NCI-H446 (cell line): ENCODE data around the gene ABCC1.

Experiments
- DNase-seq, 2 experiments: peaks; one replicate each; lab custom pipeline; 2025; lab: John Stamatoyannopoulos, UW

The ABCC1 gene

DNA sequence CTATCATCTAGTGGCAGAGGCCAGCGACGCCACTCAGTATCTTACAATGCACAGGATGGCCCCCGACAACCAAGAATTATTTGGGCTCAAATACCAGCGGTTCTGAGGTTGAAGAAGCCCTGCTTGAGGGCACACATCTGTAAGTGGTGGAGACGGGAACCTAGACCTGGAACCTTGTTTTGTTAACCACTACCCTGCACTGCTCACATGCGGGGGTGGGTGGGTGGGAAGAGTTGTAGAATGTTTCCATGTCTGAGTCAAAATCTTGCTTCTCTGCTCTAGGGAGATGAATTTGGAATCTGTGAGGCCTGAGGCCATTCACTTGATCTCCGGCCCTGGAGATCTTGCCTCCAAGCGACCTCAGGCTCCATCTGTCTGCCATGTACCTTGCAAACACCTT is 44.1 kb downstream of the ABCC1 start:
- DNase-seq = no peak

DNA sequence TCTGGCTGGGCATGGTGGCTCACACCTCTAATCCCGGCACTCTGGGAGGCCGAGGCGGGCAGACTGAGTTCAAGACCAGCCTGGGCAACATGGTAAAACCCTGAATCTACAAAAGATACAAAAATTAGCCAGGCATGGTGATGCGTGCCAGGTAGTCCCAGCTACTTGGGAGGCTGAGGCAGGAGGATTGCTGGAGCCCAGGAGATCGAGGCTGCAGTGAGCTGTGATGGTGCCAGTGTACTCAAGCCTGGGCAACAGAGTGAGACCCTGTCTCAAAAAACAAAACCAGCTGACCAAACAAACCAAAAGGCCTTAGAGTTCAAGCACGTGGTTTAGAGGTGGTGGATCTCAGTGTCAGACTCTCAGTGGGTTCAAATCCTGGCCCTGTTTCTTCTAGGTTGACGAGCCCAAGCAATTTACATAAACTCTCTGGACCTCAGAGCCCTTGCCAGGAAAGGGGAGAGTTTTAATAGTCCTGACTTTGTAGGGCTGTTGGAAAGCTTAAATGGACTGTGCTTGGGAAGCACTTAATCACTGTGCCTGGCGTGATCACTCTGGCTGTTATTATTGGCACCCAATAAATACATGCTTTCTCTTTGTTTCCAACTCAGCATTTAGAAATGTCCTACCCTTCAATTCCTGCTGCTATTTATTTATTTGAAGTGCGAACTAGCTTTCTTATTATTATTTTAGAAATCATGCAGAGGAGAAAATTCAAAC is 44.7 kb downstream of the ABCC1 start:
- DNase-seq = no peak

DNA sequence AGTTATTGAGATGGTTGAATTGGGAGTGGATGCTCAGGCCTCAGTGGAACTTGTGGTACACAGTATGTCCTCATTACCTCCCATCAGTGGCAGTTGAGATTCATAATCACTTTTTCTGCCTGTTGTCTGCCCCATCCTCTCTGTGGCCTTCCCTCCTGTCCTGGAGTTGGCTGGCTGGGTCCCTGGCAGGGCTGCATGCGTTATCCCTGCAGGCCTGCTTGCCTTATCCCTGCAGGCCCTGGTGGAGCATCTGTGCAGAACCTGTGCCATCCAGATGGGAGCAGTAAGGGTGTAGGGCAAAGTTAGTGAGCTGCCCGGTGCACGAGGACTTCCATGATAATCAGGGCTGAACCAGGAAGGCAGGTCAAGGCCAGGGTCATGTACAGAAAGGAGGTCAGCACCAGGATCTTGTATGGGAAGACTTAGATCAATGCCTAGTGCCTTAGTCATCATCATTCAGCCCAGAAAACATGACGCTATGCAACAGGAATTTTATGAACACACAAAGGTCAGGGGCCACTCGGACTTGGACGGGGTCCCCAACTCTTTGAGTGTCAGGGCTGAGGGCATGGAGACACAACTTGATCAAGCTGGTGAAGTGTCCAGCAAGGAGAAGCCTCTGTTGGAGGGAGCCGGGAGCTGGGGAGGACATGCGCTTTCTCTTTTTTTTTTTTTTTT is 47.2 kb downstream of the ABCC1 start:
- DNase-seq = peak in 1 of 2 experiments; percentile 18

DNA sequence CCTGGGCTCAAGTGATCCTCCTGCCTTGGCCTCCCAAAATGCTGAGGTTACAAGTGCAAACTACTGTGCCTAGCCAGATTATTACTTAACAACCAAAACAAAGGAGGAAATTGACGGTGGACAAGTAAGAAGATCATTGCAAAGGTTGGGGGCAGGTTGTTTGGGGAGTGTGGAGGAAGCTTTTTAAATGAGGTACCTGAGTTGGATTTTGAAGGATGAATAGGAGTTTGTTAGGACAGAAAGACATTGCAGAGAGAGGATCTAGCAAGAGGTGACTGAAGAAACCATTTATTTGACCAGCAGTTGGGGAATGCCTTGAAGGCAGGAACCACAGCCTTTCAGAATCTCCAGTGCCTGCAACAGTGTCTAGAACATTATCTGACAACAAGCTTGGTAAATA is 51.3 kb downstream of the ABCC1 start:
- no peak for DNase-seq

DNA sequence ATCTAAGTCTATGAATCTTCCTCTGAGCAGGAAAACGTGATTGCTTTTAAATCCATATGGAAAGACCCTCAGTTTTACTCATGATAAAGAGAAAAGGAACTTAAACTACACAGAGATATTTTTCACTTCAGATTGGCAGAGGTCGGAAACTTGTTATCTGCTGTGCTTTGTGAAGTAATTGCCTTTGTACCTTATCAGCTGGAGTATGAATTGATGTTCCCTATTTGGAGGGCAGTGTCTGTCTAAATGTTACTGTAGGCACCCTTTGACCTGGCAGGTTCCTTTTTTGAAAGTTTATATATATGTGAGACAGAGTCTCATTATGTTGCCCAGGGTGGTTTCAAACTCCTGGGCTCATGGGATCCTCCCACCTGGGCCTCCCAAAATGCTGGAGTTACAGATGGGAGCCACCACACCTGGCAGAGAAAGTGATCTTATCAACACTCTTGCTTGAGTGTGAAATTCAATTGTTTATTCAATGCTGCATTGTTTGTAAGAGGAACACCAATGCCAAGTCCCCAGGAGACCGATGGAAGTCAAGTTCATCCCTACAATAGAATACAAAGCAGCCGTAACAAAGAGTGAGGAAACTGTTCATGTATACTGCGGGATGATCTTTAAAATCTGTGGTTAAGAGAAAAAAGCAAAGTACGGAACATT is 52.3 kb downstream of the ABCC1 start:
- DNase-seq = no peak

DNA sequence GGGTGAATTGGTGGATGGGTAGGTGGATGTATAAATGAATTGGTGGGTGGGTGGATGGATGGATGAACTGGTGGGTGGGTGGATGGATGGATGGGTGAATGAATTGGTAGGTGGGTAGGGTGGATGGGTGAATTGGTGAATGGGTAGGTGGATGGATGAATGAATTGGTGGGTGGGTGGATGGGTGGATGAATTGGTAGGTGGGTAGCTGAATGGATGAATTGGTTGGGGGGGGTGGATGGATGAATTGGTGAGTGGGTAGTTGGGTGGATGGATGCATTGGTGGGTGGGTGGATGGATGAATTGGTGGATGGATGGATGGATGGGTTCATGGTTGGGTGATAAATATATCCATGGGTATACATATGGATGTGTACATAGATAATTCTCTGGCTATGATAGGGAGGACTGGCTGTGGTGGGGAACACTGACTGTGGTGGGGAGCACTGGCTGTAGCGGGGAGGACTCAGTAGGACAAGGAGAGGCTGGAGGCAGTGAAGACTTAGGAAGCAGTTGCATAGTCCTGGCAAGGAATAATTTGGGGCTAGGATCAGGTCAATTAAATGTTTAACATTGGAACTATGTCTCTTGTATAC is 54.4 kb downstream of the ABCC1 start:
- DNase-seq = no peak

DNA sequence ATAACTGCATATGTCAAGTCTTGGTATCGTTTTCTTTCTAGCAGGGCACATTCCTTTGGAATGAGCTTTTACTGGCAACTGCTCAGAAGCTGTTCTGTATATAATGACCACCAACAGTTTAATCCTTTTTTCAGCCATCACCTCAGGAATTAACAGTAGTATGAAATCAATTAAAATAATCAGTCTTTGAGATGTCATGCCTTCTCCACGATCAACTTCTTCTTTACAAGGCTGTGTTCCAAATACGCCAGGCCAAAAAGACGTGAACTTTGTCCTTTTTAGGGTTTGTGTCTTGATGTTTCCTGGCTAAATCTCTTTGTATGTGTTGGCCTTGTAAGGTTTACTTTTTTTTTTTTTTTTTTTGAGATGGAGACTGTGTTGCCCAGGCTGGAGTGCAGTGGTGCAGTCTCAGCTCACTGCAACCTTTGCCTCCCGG is 54.9 kb downstream of the ABCC1 start:
- no peak for DNase-seq

DNA sequence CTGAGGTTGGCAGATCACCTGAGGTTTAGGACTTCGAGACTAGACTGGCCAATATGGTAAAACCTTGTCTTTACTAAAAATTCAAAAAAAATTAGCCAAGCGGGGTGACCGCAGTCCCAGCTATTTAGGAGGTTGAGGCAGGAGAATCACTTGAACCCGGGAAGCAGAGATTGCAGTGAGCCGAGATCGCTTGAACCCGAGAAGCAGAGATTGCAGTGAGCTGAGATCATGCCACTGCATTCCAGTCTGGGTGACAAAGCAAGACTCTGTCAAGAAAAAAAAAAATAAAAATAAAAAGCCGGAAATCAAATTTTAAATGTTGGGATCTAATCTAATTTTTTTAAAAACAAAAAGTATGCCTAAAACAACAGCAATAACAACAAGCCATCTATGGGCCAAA is 56.3 kb downstream of the ABCC1 start:
- DNase-seq = no peak

DNA sequence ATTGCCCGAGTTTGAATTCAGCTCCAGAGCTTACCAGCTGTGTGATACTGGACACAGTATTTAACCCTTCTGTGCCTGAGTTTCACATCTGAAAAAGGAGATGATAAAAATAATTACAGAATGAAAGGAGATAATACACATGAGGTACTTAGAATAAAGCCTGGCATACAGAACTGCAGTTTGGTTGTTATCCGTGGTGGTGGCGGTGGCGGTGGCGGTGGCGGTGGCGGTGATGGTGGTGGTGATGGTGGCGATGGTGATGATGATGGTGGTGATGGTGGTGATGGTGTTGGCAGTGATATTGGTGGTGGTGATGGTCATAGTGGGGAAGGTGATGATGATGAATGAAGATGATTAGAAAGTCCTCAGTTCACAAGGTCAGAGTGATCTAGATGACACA is 57.2 kb downstream of the ABCC1 start:
- DNase-seq = no peak

DNA sequence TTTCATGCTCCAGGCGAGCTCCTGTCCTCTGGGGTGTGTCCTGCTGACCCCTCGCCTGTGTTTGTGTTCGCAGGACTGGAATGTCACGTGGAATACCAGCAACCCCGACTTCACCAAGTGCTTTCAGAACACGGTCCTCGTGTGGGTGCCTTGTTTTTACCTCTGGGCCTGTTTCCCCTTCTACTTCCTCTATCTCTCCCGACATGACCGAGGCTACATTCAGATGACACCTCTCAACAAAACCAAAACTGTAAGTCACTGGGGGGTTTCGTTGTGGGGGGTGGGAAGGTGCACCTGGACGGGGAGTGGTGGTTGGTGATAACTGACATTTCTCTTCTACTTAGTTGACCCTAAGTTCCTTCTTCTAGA is 58.3 kb downstream of the ABCC1 start:
- no peak for DNase-seq

DNA sequence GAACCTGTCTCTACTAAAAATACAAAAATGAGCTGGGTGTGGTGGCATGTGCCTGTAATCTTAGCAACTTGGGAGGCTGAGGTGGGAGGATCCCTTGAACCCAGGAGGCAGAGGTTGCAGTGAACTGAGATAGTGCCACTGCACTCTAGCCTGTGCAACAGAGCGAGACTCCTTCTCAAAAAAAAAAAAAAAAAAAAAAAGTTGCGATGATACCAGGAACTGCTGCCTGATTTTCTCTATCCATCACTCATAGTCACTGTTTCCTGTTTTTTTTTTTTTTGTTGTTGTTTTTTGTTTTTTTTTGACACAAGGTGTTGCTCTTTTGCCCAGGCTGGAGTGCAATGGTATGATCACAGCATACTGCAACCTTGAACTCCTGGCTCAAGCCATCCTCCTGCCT is 59.2 kb downstream of the ABCC1 start:
- no peak for DNase-seq

DNA sequence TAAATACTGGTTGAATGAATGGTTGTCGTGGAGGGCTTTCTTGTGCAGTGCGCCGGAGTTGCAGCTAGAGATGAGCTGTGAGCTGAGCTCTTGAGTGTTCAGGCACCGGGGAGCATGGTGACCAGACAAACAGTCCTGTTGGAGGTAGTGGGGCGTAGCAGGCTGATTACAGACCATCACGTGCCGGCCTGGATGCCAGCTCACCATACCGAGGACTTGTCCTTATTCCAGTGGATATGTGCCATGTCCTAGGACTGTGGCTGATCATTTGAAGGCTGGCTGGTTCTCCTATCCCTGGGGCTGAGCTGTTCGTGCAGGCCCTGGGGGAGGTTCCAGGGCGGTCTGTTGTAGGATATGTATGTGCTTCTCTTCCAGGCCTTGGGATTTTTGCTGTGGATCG is 60.0 kb downstream of the ABCC1 start:
- DNase-seq = no peak

DNA sequence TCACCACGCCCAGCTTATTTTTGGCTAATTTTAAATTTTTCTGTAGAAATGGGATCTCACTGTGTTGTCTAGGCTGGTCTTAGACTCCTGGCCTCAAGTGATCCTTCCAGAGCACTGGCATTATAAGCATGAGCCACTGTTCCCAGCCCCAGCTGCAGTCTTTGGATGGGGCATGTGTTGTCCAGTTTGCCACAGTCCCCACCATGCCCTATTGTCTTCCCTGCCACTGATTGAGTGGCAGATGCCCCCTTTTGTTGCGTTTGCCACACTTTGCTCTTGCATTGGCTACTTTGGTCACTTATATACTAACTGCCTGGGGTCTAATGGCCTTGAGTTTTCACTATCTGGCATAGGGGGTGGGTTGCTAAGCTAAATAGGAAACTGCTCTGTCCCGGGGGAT is 60.8 kb downstream of the ABCC1 start:
- DNase-seq = no peak

DNA sequence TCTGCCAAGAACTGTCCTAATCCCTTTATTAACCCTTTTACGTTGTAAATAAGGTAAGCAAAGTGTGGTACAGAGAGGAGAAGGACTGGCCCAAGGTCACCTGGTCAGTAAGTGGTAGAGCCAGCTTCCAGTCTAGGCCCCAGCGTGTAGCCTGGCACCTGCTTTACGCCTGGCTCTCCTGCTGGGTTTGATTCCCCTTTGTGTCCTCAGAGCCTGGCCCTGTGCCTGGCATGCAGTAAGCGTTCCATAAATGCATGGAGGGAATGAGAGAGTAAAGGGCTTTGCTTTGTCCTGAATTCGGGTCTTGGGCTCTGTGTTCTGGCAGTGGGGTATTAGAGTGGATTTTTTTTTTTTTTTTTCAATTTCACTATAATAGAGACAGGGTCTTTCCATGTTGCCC is 62.7 kb downstream of the ABCC1 start:
- DNase-seq = no peak

DNA sequence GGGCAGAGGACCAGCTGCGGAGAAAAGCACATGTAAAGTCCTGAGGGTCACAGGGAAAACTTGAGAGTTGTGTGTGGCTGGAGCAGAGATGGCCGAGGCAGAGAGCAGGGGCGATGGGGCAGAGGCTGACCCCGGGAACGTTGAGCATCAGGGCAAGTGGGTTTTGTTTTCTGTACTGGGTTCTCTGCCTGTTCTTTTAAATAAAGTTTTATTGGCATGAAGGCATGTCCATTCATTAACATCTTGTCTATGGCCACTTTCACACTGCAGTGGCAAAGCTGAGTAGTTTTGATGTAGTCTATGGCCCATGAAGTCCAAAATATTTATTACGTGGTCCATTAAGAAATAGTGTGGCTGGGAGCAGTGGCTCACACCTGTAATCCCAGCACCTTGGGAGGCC is 64.4 kb downstream of the ABCC1 start:
- DNase-seq = no peak

DNA sequence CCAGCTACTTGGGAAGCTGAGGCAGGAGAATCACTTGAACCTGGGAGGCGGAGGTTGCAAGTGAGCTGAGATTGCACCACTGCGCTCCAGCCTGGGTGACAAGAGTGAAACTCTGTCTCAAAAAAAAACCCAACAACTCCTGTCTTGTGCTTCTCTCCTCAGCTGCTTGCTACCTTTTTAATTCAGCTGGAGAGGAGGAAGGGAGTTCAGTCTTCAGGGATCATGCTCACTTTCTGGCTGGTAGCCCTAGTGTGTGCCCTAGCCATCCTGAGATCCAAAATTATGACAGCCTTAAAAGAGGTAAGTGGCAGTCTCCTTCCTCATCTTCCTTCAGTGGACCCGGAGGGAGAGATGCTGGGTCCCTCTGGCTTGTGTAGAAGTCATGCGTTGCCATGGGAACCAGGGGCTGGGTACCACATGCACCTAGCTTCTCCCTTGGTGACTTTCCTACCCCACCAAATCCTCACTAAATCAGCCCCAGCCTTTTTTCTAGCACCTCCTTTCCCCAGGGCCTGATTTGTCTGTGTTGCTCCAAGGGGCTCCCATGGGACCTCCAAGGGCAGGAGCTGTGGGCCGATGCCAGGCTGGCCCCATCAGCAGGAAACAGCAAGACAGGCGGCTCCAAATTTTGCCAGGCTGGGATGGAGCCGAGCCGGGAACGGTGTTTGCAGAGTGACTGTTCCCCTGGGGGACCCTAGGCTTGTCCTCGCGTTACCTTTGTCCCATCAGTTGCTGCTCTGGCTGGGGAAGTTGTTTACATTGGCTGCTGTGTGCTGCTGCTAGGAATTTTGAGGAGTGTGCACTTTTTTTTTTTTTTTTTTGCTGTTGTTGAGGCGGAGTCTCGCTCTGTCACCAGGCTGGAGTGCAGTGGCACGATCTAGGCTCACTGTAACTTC is 65.2 kb downstream of the ABCC1 start:
- peak; percentile 28 to 71 for DNase-seq

DNA sequence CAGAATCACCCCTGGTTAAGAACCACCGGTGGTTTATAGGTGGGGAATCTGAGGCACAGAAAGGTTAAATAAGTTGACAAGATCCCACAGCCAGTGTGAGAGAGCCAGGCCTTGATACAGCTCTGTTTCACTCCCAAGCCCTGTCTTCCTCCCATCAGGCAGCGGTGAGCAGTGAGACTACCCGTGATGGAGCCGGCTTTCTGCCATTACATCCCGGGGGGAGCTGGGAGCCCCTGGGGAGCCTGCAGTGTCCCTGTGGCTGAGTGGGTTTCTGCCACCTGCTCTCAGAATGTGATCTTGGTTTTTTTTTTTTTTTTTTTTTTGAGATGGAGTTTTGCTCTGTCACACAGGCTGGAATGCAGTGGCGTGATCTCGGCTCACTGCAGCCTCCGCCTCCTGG is 66.4 kb downstream of the ABCC1 start:
- no peak for DNase-seq

DNA sequence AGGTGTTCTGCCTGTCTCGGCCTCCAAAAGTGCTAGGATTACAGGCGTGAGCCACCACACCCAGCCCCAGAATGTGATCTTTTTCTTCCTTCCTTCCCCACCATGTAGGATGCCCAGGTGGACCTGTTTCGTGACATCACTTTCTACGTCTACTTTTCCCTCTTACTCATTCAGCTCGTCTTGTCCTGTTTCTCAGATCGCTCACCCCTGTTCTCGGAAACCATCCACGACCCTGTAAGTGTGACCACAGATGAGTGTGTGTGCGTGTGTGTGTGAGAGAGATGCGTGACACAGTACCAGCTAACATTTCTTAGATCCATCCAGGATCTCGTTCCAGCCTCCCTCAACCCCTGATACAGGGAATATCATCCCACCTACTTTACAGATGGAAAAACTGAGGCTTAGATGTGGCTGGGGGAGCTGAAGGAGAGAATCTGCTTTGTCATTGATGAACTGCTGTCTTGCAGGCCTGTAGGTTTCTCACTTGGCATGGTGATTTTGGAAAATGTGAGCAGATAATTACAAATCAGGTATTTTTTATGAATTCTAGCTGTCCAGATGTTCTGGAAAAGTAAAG is 67.1 kb downstream of the ABCC1 start:
- DNase-seq = no peak

DNA sequence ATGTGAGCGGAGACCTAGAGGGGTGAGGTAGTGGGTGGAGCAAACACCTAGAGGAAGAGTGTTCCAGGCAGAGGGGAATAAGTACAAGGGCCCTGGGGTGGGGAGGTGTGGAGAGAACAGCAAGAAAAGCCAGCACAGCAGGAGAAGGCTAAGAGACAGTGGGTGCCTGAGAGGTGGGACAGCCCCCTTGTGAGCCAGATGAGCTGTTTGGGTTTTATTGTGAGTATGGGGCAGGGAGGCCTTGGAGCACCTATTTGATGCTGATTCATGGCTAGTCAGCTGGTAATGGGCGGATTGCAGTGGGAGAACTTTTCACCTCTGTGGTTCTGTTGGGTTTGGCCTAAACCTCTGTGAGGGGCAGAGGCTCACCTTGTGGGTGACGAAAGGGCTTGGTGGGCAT is 68.4 kb downstream of the ABCC1 start:
- no peak for DNase-seq

DNA sequence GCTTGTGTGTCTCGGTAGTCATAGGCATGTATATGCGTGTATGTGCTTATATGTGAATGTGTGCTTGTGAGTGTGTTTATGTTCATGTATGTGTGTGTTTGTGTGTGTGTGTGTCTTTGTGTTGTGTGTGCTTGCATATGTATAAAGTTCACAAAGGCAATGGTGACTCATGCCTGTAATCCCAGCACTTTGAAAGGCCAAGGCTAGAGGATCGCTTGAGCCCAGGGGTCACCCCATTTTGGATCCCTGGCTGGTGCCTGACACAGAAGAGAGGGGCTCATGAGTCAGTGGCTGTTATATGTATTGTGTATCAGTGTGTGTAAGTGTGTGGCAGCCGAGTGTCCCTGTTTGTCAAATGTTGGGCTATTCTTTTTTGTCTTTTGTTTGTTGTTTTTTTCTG is 69.3 kb downstream of the ABCC1 start:
- no peak for DNase-seq

DNA sequence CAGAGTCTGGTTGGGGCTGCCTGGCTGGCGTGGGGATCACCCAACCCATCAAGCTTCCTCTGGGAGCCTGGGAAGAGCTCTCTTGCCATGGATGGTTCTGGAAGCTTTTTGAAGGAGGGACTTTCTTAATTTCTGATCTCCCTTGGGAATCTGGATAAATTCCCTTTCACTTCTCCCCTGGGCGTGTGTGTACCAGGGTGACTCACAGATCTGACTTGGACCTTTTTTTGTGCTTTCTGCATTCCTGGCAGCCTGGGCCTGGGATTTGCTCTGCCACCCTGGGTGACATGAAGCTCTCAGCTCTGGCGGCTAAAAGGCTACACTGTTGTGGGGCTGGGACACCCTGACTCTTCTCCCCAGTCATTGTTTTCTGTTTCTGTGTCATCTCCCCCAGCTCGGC is 70.1 kb downstream of the ABCC1 start:
- DNase-seq = no peak

DNA sequence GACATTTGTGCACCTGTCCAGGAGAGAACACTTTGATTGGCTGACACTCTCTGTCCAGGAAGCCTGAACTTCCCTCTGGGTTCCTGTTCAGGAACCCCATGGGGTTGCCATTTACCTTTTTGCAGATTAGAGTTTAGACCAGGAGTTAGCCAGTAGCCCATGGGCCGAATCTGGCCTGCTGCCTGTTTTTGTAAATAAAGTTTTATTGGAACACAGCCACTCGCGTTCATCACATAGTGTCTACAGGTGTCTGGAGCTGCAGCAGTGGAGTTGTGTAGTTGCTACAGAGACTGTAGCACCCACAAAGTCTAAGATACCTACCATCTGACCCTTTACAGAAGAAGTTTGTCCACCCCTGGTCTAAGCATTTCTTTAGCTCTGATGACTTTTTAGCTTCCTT is 70.9 kb downstream of the ABCC1 start:
- DNase-seq = no peak
